HG03571 (cell line): Measurements from ENCODE around the gene BMPR1A.
"Not testable (repeated sequence)": the region's sequence is repeated elsewhere in the genome, so short reads cannot be mapped to it uniquely, and the experiment has no call there.

Experiments
- ATAC-seq: cut with Tn5 transposase; IDR thresholded peaks from one replicate; pipeline ENCODE4 v1.9.1; 2021; ENCODE audit not compliant: unreplicated experiment

The BMPR1A gene

DNA sequence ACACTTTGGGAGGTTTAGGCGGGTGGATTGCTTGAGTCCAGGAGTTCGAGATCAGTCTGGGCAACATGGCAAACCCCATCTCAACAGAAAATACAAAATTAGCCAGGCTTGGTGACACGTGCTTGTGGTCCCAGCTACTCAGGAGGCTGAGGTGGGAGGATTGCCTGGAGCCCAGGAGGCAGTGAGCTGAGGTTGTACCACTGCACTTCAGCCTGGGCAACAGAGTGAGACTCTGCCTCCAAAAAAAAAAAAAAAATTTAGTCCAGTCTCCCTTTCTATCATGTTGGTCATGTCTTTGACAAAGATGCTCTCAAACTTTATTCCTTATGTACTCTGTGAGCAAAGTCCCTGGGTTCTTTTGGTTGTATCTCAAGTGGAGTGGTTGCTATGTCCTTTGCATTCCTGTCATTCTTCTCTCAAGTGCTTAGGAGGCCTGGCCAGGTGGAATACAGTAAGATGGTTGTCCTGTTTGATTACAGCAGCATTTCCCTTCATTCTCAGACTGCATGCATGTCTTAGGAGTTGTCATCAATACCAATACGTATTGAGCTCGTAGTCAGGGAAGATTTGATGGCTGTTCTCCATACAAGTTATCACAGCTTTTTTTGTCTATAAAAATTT lies 115.3 kb downstream of the BMPR1A start:
- no peak for ATAC-seq

DNA sequence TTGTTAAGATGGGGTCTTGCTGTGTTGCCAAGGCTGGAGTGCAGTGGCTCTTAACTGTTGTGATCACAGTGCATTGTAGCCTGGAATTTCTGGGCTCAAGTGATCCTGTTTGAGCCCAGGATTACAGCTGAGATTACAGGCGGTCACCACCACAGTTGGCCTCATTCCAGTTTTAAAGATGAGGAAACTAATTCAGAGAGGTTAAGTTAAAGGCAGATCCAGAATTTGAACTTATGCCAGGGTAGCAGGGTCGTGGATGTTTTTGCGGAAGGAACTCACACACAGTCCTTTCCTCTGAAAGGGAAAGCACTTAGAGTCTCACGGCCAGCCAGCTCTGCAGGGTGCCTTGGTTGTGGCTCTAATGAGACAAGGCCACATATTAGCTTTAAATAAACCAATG lies 116.3 kb downstream of the BMPR1A start:
- ATAC-seq, result peak; percentile 60

DNA sequence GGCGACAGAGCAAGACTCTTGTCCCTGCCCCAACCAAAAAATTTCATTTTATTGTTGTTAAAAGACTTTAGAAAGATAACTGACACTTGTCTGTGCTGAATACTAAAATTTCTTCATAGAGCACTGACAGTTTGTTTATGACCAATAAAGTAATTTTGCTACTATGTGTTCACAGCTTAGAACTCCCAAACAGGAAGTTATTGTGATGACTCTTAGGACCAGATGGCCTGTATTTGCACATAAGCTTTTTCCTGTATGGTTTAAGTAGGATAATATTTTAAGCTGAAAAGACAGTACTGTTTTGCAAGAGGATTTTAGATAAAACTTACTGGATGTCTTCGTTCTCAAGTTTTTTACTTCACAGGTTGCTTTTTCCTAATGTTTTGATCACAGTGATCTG lies 120.3 kb downstream of the BMPR1A start:
- no peak for ATAC-seq

DNA sequence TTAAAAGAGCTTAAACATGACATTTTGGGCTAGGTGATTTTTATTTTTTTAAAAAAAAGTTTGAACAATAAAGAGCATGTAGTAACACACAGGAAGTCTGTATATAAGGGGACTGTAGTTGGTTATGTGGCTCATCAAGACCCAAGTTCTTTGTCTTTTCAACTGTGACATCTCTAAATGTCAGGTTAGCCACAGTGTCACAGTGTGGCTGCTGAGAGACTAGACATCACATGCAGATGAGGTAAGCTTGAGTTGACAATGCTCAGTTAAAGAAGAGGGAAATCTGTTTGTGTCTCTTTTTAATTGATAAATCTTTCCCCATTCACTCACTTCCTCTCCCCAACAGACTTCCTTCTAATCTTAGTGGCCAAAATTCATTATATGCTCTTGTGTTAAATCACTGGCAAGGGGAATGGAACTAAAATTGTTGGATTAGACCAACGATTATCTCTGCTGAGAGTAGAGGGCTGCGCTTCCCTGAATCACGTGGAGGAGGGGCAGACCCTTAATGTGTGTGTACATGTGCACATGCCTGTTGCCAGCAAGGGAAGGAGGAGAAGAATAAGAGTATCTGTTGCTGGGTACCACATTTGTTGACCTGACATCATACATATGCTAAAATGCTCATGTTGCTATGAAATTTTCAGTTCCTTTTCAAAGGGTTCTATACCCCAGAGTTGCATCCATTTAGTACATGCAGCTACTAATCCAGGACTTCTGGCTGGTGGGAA lies 122.7 kb downstream of the BMPR1A start:
- ATAC-seq, result peak; percentile 80

DNA sequence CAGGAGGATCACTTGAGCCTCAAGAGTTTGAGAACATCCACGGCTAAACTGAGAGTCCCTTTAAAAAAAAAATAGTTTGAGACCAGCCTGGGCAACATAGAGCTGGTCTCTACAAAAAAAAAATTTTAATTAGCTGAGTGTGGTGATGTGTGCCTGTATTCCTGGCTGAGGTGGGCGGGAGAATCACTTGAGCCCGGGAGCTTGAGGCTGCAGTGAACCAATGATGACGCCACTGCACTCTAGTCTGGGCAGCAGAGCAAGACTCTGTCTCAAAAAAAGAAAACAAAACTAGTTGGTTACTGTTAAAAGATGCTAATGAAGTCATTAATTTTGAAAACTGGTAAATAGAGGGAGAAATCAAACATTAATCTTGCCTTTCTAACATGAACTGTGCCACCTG lies 124.6 kb downstream of the BMPR1A start:
- no peak for ATAC-seq

DNA sequence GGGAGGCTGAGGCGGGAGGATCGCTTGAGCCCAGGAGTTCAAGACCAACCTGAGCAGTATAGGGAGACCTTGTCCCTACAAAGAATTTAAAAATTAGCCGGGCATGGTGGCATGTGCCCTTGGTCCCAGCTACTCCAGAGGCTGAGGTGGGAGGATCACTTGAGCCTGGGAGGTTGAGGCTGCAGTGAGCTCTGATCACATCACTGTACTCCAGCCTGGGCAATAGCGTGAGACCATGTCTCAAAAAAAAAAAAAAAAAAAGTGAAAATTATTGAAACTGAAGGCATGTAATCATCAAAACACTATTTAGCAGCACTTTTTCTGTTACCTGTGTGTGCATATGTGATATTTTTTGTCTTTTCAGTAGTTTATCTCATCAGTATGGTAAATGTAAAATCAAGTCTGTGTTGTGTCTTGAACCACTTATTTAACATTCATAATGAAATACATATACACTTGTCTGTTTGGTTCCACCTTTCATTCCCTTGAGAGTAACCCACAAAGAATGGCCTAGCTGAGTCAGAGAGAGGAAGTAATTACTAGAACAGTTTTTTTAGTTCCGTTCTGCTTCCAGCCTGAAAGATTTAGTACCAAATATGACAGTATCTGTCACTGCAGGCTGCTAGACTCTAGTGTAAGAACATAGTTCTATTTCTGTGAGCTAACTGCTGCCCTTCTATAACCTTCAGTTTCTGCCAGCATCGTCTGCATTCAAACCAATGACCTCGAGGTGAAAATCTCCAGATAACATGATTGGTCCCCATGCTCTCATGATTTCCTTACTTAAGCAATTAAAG lies 132.4 kb downstream of the BMPR1A start:
- ATAC-seq, result peak; percentile 96

DNA sequence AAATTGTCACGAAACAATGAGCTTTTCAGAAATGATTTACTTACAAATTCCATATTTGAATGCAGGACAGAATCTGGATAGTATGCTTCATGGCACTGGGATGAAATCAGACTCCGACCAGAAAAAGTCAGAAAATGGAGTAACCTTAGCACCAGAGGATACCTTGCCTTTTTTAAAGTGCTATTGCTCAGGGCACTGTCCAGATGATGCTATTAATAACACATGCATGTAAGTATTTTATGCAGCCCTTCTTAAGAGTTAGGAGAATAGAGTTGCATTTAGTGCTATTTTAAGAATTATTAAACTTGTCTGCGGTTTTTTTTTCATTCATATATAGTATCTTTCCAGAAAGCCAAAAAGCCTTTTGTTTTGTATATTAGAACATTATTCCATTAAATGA lies 133.6 kb downstream of the BMPR1A start:
- ATAC-seq, result no peak

DNA sequence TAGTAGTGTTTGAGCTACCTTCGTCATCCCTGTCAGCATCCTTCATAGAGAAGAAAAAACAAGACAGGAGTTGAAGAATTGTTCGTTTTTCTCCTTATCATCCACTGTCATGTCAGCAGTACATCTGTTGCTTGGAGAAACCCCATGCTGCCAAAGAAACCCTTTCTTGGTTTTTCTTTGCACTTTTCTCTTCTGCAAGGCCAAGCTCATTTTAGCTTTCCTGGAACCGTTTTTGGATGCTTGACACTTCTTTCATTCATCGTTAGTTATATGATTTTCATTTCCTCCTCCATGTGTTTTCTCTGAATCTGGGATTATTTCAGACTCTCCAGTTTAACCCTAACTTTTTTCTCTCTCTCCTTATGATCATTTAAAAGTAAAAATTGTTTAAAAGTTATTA lies 142.1 kb downstream of the BMPR1A start:
- no peak for ATAC-seq

DNA sequence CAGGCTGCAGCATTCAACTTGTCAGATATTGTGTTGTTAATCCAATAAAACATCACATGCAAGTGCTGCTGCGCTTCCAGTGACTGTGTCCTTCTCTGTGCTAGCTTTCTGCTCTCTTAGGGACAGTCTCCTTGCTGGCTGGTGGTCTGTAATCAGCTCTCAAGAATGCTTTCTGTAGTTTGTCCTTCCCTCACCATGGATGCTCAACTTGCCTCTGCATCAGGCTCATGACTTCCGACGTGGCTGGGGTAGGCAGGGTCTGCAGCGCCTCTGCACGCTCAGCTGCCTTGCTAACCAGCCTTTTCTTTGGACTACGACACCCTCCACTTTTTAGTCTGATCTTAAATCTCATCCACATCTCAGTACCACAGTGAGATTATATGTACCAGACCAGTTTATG lies 142.7 kb downstream of the BMPR1A start:
- no peak for ATAC-seq

DNA sequence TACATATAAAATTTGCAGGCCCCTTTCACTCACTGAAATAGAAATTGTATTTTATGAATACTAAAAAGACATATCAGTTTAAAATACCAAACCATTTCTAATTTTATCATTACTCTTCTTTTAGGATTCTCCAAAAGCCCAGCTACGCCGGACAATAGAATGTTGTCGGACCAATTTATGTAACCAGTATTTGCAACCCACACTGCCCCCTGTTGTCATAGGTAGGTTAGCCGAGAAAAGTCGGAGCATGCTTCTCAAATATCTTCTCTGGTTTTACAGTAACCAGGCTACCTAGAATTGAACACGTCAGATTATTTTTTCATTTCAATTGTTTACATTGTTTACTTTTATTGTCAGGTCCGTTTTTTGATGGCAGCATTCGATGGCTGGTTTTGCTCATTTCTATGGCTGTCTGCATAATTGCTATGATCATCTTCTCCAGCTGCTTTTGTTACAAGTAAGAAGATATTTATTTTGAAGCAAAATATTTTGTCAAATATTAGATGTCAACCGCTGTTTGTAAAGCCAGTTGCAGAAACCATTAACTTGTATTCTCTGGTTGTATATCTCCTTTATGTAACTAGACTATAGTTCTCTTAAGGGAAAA lies 143.4 kb downstream of the BMPR1A start:
- ATAC-seq, result no peak

DNA sequence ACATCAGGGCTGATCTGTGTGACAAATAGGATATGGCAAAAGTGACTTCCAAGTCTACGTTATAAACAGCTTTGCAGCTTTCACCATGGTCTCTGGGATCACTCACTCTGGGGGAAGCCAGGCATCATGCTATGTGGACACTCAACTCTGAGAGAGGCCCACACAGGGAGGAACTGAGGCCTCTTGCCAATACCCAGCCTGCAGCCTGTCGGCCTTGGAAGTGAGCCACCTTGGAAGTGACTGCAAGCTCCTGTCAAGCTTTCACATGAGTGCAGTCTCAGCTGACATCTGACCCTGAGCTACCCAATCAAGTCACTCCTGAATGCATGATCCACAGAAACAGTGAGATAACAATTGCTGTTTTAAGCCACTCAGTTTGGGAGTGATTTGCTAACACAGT lies 144.5 kb downstream of the BMPR1A start:
- ATAC-seq, result no peak

DNA sequence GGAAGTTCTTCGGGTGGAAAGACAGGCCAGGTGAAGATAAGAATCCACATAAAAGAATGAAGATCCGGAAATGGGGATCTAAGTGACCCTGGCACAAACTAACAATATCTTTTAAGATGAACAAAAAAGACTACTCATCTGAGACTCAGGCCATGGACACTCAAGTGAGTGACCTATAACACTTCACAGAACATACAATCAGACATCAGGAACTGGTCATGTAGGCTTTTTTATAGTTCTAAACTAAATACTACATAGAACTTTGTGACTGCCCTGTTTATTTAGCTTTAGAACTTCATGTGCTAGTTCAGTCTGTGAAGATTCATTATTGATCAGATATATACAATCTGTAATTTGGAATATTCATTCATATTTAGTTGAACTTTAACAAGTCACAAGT lies 148.2 kb downstream of the BMPR1A start:
- ATAC-seq, result no peak

DNA sequence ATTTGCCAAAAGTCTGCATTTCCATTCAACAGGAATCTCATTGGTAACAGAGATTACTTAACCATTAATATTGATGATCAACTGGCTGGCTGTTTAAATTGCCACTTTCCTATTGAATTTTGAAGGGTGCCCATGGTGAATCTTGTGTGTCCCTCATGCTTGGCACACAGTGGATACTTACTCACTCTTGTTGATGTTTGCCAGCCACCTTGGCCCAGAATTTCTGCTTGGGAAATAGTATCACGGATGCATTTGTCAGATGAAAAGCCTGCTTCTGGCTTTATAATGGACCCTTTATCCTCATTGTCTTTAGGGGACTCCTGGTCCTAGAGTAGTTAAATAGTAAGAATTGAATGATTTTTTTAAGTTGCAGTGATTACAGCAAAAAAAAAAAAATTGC lies 149.0 kb downstream of the BMPR1A start:
- ATAC-seq, result no peak

DNA sequence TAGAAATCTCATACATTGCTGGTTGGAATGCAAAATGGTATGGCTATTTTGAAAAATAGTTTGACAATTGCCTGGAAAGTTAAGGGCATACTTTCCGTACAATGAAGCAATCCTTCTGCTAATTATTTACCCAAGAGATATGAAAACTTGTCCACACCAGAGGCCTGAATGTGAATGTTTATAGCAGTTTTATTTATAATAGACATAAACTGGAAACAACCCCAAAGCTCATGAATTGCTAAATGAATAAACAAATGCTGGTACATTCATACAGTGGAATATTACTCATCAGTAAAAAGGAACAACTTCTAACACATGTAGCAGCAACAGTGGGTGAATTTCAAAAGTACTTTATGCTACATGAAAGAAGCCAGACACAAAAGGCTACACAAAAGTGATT lies 158.3 kb downstream of the BMPR1A start:
- no peak for ATAC-seq

DNA sequence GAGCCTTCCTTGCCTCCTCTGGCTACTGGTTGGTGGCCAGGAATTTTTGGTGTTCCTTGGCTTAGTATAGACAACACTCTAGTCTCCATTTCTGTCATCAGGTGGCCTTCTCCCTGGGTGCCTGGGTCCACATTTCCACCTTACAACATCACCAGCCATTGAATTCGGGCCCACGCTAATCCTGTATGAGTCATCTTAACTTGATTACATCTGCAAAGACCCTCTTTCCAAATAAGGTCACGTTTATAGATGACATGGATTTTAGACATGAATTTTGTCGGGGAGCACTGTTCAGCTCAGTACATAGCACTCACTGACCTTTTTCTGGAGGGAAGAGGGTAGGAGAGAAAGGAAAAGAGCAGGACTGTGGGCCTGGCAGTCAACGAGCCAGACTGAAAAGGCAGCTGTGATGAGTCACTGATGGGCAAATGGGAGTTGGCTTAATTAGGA lies 161.6 kb downstream of the BMPR1A start:
- ATAC-seq, result no peak

DNA sequence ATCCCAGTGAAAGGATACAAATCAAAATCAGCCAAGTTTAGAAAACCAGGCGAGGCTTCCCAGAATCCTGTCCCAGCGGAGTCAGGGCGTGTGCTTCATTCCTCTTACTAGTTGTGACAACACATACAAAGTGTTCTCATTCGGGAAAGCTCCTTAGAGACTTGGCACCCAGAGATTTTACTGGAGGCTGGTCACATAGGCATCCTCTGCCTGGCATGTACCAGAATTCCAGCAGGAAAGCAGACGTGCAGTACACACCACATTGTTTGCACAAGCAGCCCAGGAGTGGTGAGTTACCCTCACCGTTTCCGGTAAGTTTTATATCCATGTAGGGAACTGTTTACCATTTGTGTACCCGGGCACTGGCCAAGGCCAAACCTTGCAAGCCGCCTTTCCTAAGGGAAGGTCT lies 166.1 kb downstream of the BMPR1A start:
- ATAC-seq, result no peak

DNA sequence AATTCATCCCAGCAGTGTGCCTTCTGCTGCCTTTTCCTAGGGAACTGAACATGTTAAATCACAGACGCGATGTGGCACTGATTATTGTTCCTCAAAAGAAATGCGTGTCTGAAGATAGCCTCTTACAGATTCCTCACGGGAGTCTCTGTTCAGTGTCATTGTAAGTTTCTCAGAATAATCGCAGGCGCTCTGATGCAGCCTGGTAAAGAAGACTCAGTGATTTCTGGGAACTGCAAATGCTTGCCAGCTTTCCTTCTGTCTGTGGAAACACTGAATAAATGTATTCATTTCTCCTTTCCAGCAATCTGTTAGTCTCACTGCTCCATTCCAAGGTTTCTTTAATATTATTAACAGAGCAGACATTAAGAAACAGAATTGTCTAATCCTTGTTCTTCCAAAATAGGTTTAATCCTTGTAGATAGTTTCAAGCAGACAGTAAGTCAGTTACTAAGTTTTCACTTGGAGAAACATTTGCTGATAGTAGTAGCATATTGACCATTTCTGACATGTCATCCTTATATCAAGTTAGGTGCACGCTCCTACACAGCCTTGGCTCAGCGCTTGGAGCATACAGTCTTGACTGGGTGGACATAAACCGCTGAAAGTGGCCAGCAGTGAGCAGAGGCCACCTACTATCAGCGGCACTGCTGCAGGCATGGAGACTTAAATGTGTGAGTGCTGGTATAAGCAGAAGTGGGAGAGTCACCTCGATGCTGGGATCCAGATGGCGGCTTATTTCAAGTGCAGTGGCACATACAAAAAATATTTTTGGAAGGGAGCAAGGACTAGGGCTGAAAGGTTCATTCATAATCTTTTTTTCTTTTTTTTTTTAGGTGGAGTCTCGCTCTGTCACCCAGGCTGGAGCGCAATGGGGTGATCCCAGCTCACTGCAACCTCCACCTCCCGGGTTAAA lies 173.3 kb downstream of the BMPR1A start:
- ATAC-seq, result no peak

DNA sequence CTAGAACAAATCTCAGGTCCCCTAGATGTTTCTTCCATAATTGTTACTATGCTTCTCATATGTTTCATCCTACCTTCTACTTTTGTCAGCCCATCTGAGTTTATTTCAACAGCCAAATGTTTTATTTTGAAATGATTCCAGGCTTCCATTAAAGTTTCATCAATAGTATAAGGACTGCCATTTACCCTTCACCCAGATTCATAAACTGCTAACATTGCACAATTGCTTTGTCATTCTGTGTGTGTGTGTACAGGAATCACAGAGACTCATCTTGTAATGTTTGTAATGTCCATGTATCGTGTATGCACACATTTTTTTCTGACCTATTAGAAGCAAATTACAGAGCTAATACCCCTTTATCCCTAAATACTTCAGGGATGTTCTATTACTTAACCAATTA lies 175.5 kb downstream of the BMPR1A start:
- ATAC-seq, result no peak

DNA sequence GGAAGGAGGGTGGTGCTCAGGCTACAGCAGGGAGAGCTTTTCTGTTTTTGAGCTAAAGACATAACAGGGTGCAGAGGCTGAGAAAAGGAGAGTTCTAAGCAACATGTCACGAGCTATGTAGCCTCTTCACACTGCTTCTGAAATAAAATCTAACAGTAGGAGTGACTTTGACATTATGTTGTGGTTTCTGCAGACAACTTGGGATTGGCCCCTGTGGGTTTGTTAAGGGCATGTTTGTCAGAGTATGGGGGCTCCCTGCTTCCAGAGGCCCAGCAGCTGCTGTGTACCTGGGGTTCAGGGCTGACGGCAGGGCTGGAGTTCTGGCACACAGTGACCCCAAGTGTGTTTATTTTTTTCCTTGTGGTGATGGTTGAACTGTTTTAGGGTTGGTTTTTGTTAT lies 176.3 kb downstream of the BMPR1A start:
- ATAC-seq, result no peak

DNA sequence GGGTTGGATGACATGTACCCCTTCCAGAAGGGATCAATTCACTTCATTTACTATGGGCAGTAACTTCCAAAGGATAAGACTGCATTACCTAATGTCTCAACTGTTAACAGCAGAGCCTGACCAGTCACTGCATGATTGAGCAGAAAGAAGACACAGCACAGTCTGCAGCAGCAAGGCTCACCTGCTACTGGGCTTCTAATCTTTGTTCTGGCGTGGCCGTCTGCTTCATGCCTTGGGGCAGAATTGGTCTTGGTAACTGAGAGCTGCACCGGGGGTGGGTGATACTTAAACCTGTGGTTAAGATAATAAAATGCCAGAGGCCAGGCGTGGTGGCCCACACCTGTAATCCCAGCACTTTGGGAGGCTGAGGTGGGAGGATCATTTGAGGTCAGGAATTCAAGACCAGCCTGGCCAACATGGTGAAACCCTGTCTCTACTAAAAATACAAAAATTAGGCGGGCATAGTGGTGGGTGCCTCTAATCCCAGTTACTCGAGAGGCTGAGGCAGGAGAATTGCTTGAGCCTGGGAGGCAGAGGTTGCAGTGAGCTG lies 177.8 kb downstream of the BMPR1A start:
- not testable (repeated sequence) for ATAC-seq
